SK-N-SH (cell line): ENCODE results near the gene CHAC2. TPM values are rescaled to one million over a fixed set of nuclear protein-coding genes. Genes with fewer than 3 reads are reported as not detected.

Source experiments
- CTCF ChIA-PET: fragments of 300-600, 350-600 bp; formaldehyde crosslinking; extraction: SDS; loops from one replicate; lab custom pipeline; 2021; lab: Yijun Ruan, JAX
- POLR2A ChIA-PET: fragments of 350-600 bp; sonication (Branson Sonifier 250); formaldehyde crosslinking; extraction: SDS; loops from one replicate; lab custom pipeline; 2020; ENCODE audit warnings: antibody characterized with exemption, inconsistent platforms; lab: Yijun Ruan, JAX
- DNase-seq: peaks from one replicate; pipeline ENCODE4 v3.0.0; 2012
- H2AFZ ChIP-seq: fragments of 200-600 bp; sonication (generic); 2 replicates; pipeline ENCODE4 v1.8.1; 2016; ENCODE audit warnings: antibody characterized with exemption, mild to moderate bottlenecking, low read depth
- H3F3A ChIP-seq: fragments of 200-600 bp; sonication (generic); replicated peaks from 2 replicates; pipeline ENCODE3; 2016; ENCODE audit warnings: antibody characterized with exemption, mild to moderate bottlenecking; ENCODE audit not compliant: insufficient read depth
- H3K27ac ChIP-seq, 2 experiments: fragments of 200-500 bp in 1 of 2; fragments of 200-600 bp in 1 of 2; sonication (Bioruptor generic) in 1 of 2; sonication (generic), shearing (Covaris generic) in 1 of 2; 2 replicates each; pipeline versions ENCODE4 v1.5.1 to v1.6.1; 2014 to 2016; ENCODE audit warnings: low read depth in 2 of 2, inconsistent platforms in 1 of 2, low read length in 1 of 2, mild to moderate bottlenecking in 1 of 2, mixed read lengths in 1 of 2
- H3K27me3 ChIP-seq: fragments of 200-600 bp; sonication (generic), shearing (Covaris generic); 2 replicates; pipeline ENCODE4 v1.6.1; 2016; ENCODE audit warnings: mixed run types; ENCODE audit not compliant: insufficient read depth
- H3K36me3 ChIP-seq, 2 experiments: fragments of 200-500 bp in 1 of 2; fragments of 200-600 bp in 1 of 2; sonication (Bioruptor generic) in 1 of 2; sonication (generic) in 1 of 2; replicated peaks in 1 of 2; 2 replicates each; pipeline versions ENCODE3 to v1.5.1; 2014 to 2016; ENCODE audit warnings: low read length in 1 of 2, mild to moderate bottlenecking in 1 of 2; ENCODE audit not compliant: insufficient read depth in 2 of 2, control insufficient read depth in 1 of 2
- H3K4me1 ChIP-seq, 2 experiments: fragments of 200-500 bp in 1 of 2; fragments of 200-600 bp in 1 of 2; sonication (Bioruptor generic) in 1 of 2; sonication (generic), shearing (Covaris generic) in 1 of 2; 2 replicates each; pipeline versions ENCODE4 v1.5.1 to v1.6.1; 2014 to 2016; ENCODE audit warnings: low read depth in 1 of 2, low read length in 1 of 2, mixed run types in 1 of 2; ENCODE audit not compliant: insufficient read depth in 2 of 2, control insufficient read depth in 1 of 2
- H3K4me2 ChIP-seq: fragments of 200-600 bp; sonication (generic), shearing (Covaris generic); 2 replicates; pipeline ENCODE4 v1.6.1; 2017; ENCODE audit warnings: mixed run types
- H3K4me3 ChIP-seq, 2 experiments: fragments of 200-500 bp in 1 of 2; fragments of 200-600 bp in 1 of 2; sonication (Bioruptor generic) in 1 of 2; sonication (generic), shearing (Covaris generic) in 1 of 2; 2 replicates each; pipeline versions ENCODE4 v1.5.1 to v1.8.1; 2014 to 2016; ENCODE audit warnings: low read depth in 2 of 2, inconsistent platforms in 1 of 2, low read length in 1 of 2, mild to moderate bottlenecking in 1 of 2, mixed read lengths in 1 of 2, moderate library complexity in 1 of 2
- H3K79me2 ChIP-seq: fragments of 200-600 bp; sonication (generic); 2 replicates; pipeline ENCODE4 v1.8.1; 2017; ENCODE audit warnings: mild to moderate bottlenecking; ENCODE audit not compliant: insufficient read depth
- H3K9ac ChIP-seq: fragments of 200-600 bp; sonication (generic); 2 replicates; pipeline ENCODE4 v1.6.1; 2017; ENCODE audit warnings: mixed run types
- H3K9me2 ChIP-seq: fragments of 200-600 bp; sonication (generic); 2 replicates; pipeline ENCODE4 v1.6.1; 2017; ENCODE audit warnings: mixed run types
- H3K9me3 ChIP-seq: fragments of 200-600 bp; sonication (generic); 2 replicates; pipeline ENCODE4 v1.6.1; 2017; ENCODE audit warnings: mixed run types, mild to moderate bottlenecking, moderate library complexity
- H4K20me1 ChIP-seq: fragments of 200-600 bp; sonication (generic); 2 replicates; pipeline ENCODE4 v1.6.1; 2017; ENCODE audit warnings: mild to moderate bottlenecking, mixed run types; ENCODE audit not compliant: insufficient read depth
- CHD2 ChIP-seq: fragments of 150-350 bp; IDR thresholded peaks from 2 replicates; pipeline ENCODE4 v1.6.1; 2018; ENCODE audit warnings: low read length; ENCODE audit not compliant: partially characterized antibody
- EP300 ChIP-seq, 2 experiments: IDR thresholded peaks; 2 replicates each; pipeline versions ENCODE4 v1.4.0 to v1.6.1; 2012; ENCODE audit warnings: borderline replicate concordance in 1 of 2, low read depth in 1 of 2, low read length in 1 of 2
- EZH2phosphoT487 ChIP-seq: fragments of 200-600 bp; sonication (generic); IDR thresholded peaks from 2 replicates; pipeline ENCODE4 v1.6.1; 2017; ENCODE audit warnings: low read depth, mixed run types, mild to moderate bottlenecking, antibody characterized with exemption, moderate library complexity, borderline replicate concordance
- FOXM1 ChIP-seq: IDR thresholded peaks from 2 replicates; pipeline ENCODE4 v1.4.0; 2012; ENCODE audit warnings: low read depth, mild to moderate bottlenecking
- GATA2 ChIP-seq: sonication (generic); formaldehyde crosslinking; IDR thresholded peaks from 2 replicates; pipeline ENCODE4 v1.5.0; 2020; ENCODE audit warnings: mild to moderate bottlenecking, missing genetic modification reagents
- IRF3 ChIP-seq: fragments of 150-350 bp; IDR thresholded peaks from 2 replicates; pipeline ENCODE4 v1.6.1; 2016; ENCODE audit warnings: mild to moderate bottlenecking, low read depth, low read length
- JUND ChIP-seq: IDR thresholded peaks from 2 replicates; pipeline ENCODE4 v1.4.0; 2012
- MEF2A ChIP-seq: IDR thresholded peaks from 2 replicates; pipeline ENCODE4 v1.4.0; 2012; ENCODE audit warnings: low read depth, borderline replicate concordance
- NFIC ChIP-seq: IDR thresholded peaks from 2 replicates; pipeline ENCODE4 v1.4.0; 2012; ENCODE audit warnings: borderline replicate concordance
- NRF1 ChIP-seq: IDR thresholded peaks from 2 replicates; pipeline ENCODE4 v1.6.1; 2012; ENCODE audit warnings: low read depth, mild to moderate bottlenecking, low read length
- POLR2AphosphoS5 ChIP-seq: IDR thresholded peaks from 2 replicates; pipeline ENCODE4 v1.6.1; 2012; ENCODE audit warnings: low read depth, low read length
- RAD21 ChIP-seq: IDR thresholded peaks from 2 replicates; pipeline ENCODE4 v1.6.1; 2012; ENCODE audit warnings: mild to moderate bottlenecking, low read length
- RCOR1 ChIP-seq: fragments of 150-350 bp; IDR thresholded peaks from 2 replicates; pipeline ENCODE4 v1.6.1; 2017; ENCODE audit warnings: antibody characterized with exemption, low read length
- REST ChIP-seq: IDR thresholded peaks from 2 replicates; pipeline ENCODE4 v1.6.1; 2012; ENCODE audit warnings: mild to moderate bottlenecking, low read depth, low read length, moderate library complexity
- RXRA ChIP-seq: IDR thresholded peaks from 2 replicates; pipeline ENCODE4 v1.4.0; 2012; ENCODE audit warnings: low read depth, mild to moderate bottlenecking, borderline replicate concordance
- SIN3A ChIP-seq: IDR thresholded peaks from 2 replicates; pipeline ENCODE4 v1.6.1; 2012; ENCODE audit warnings: low read depth, mild to moderate bottlenecking, low read length, moderate library complexity, borderline replicate concordance
- SMC3 ChIP-seq: IDR thresholded peaks from 2 replicates; pipeline ENCODE4 v1.6.1; 2012; ENCODE audit warnings: low read depth, low read length, improper control_type of control experiment
- TAF1 ChIP-seq: IDR thresholded peaks from 2 replicates; pipeline ENCODE4 v1.6.1; 2012; ENCODE audit warnings: low read depth, mild to moderate bottlenecking, low read length, moderate library complexity, borderline replicate concordance
- TEAD4 ChIP-seq: IDR thresholded peaks from 2 replicates; pipeline ENCODE4 v1.4.0; 2012; ENCODE audit warnings: mild to moderate bottlenecking, borderline replicate concordance; ENCODE audit not compliant: insufficient read depth
- WGBS: methylation state at CpG from one replicate; pipeline ENCODE4 v1.1.6; 2017; ENCODE audit warnings: low lambda C conversion rate; 5-methylcytosine and 5-hydroxymethylcytosine counted together
- polyA plus RNA-seq, 3 experiments: library from polyadenylated mRNA; depleted of rRNA; stranded (reverse); fragments of >200 nt; gene quantifications; 2 replicates each; pipeline ENCODE4 v1.2.3, GENCODE V29; 2012
- TF ChIP-seq, protein P1 (sequence below): IDR thresholded peaks from 2 replicates; pipeline ENCODE4 v1.4.0; 2012; ENCODE audit warnings: low read depth, borderline replicate concordance
- TF ChIP-seq, protein P2 (sequence below): IDR thresholded peaks from 2 replicates; pipeline ENCODE4 v1.4.0; 2012; ENCODE audit warnings: low read depth, borderline replicate concordance

Gene CHAC2
- polyA plus RNA-seq, 1 of the 3 experiments (the other 2 are of a cell fraction), result 2.1 TPM

- Histone ChIP-seq H3K4me1 (no peaks in the 10 kb centered on the region), H3K36me3 (peaks cover 37 to 52% of the 10 kb centered on the region in 2 experiments), H3K9ac (no peak overlapping the region), H3K27ac (no peak overlapping the region), H3K9me2 (no peaks in the 10 kb centered on the region; the same call in 1 of the 2 replicates), H3K27me3 (no peaks in the 10 kb centered on the region), H3K4me3 (no peak overlapping the region), H3K79me2 (peaks cover 58% of the 10 kb centered on the region), H3K9me3 (no peaks in the 10 kb centered on the region), H4K20me1 (peaks cover 12% of the 10 kb centered on the region), H3F3A (peaks cover 2% of the 10 kb centered on the region), H2AFZ (no peak overlapping the region), H3K4me2 (no peak overlapping the region)
- POLR2A ChIA-PET, result no interaction called here
- TF ChIP-seq SMC3 (no peak), REST (no peak), JUND (no peak), CHD2 (no peak), RAD21 (no peak), EP300 (IDR thresholded peaks at IDR 0.05; ENCODE audit: borderline replicate concordance in 1 of 2, low read depth in 1 of 2, low read length in 1 of 2) (no peak), POLR2AphosphoS5 (no peak), IRF3 (no peak), MEF2A (no peak), EZH2phosphoT487 (no peak)
- TF ChIP-seq, protein P1, sequence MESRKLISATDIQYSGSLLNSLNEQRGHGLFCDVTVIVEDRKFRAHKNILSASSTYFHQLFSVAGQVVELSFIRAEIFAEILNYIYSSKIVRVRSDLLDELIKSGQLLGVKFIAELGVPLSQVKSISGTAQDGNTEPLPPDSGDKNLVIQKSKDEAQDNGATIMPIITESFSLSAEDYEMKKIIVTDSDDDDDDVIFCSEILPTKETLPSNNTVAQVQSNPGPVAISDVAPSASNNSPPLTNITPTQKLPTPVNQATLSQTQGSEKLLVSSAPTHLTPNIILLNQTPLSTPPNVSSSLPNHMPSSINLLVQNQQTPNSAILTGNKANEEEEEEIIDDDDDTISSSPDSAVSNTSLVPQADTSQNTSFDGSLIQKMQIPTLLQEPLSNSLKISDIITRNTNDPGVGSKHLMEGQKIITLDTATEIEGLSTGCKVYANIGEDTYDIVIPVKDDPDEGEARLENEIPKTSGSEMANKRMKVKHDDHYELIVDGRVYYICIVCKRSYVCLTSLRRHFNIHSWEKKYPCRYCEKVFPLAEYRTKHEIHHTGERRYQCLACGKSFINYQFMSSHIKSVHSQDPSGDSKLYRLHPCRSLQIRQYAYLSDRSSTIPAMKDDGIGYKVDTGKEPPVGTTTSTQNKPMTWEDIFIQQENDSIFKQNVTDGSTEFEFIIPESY, result no peak
- DNase-seq, result no peak
- CTCF ChIA-PET, result no interaction called here
- 87% methylated on average over 3 of the region's 3 CpGs for WGBS
Measured at GRCh38 chr2:53793821-53794220, 26.2 kb downstream of the CHAC2 start.

DNA sequence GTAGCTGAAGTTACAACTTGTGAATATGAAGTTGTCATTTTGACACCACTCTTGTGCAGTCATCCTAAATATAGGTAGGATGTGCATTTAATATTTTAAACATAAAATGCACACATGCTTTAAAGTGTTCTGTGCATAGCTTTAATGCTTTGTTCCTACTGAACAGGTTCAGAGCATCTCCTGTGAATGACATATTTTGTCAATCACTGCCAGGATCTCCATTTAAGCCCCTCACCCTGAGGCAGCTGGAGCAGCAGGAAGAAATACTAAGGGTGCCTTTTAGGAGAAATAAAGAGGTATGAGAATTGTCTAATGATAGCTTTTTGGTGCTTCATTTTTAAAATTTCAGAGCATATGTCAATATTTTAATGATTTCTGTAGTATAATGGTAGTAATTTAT, 33.9 kb downstream of the CHAC2 start:
- DNase-seq, result no peak
- H3K4me1 ChIP-seq, result no peaks in the 10 kb centered on the region
- no peak overlapping the region for H3K4me3 ChIP-seq
- H3K9me3 ChIP-seq, result no peaks in the 10 kb centered on the region
- ChIA-PET POLR2A (no interaction called here), CTCF (no interaction called here)
- H2AFZ ChIP-seq, result no peak overlapping the region
- H3K9ac ChIP-seq, result no peak overlapping the region
- H3F3A ChIP-seq, result peaks cover 14% of the 10 kb centered on the region
- H3K4me2 ChIP-seq, result no peak overlapping the region
- no peak overlapping the region for H3K27ac ChIP-seq
- no peaks in the 10 kb centered on the region for H3K9me2 ChIP-seq
- H3K27me3 ChIP-seq, result no peaks in the 10 kb centered on the region
- peaks cover 72 to 87% of the 10 kb centered on the region in 2 experiments for H3K36me3 ChIP-seq
- H4K20me1 ChIP-seq, result no peaks in the 10 kb centered on the region
- H3K79me2 ChIP-seq, result no peaks in the 10 kb centered on the region
- TF ChIP-seq RXRA, result no peak
- TF ChIP-seq GATA2, result no peak
- TF ChIP-seq, protein P2, sequence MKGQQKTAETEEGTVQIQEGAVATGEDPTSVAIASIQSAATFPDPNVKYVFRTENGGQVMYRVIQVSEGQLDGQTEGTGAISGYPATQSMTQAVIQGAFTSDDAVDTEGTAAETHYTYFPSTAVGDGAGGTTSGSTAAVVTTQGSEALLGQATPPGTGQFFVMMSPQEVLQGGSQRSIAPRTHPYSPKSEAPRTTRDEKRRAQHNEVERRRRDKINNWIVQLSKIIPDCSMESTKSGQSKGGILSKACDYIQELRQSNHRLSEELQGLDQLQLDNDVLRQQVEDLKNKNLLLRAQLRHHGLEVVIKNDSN, result no peak
- no peak for TF ChIP-seq FOXM1
- TF ChIP-seq IRF3, result no peak
- no peak for TF ChIP-seq JUND
- no peak for TF ChIP-seq NFIC
- no peak for TF ChIP-seq SIN3A
- no peak for TF ChIP-seq TEAD4
- no peak for TF ChIP-seq RCOR1
- TF ChIP-seq TAF1, result no peak
- no peak for TF ChIP-seq NRF1
- TF ChIP-seq RAD21, result no peak
